OCI-LY1 (cell line): ENCODE results near the gene YAP1.
A peak's percentile ranks its signal among the peaks of the same experiment; 100 is the strongest.

ENCODE experiments used
- H2AFZ ChIP-seq: fragments of 200-600 bp; sonication (generic), shearing (Covaris generic); 2 replicates; pipeline ENCODE4 v1.6.0; 2014; ENCODE audit warnings: antibody characterized with exemption, mild to moderate bottlenecking, low read length
- H3F3A ChIP-seq: fragments of 200-600 bp; sonication (generic), shearing (Covaris generic); 2 replicates; pipeline ENCODE4 v1.6.0; 2014; ENCODE audit warnings: mild to moderate bottlenecking, antibody characterized with exemption, low read length, moderate library complexity; ENCODE audit not compliant: insufficient read depth
- H3K27ac ChIP-seq: fragments of 200-600 bp; sonication (generic); 2 replicates; pipeline ENCODE4 v1.5.1; 2014; ENCODE audit warnings: low read length, mixed run types, mild to moderate bottlenecking, low read depth; ENCODE audit not compliant: poor library complexity, severe bottlenecking
- H3K27me3 ChIP-seq: fragments of 200-600 bp; sonication (generic); 2 replicates; pipeline ENCODE4 v1.6.0; 2014; ENCODE audit warnings: antibody characterized with exemption, mild to moderate bottlenecking, low read length, moderate library complexity; ENCODE audit not compliant: insufficient read depth
- H3K36me3 ChIP-seq: fragments of 200-600 bp; sonication (generic); 2 replicates; pipeline ENCODE4 v1.6.1; 2014; ENCODE audit warnings: mild to moderate bottlenecking, antibody characterized with exemption, low read length, moderate library complexity, mixed read lengths; ENCODE audit not compliant: insufficient read depth
- H3K4me1 ChIP-seq: fragments of 200-600 bp; sonication (generic); 2 replicates; pipeline ENCODE4 v1.5.1; 2014; ENCODE audit warnings: mild to moderate bottlenecking, low read length, moderate library complexity; ENCODE audit not compliant: insufficient read depth, severe bottlenecking
- H3K4me2 ChIP-seq: fragments of 200-600 bp; sonication (generic), shearing (Covaris generic); 2 replicates; pipeline ENCODE4 v1.6.1; 2014; ENCODE audit warnings: low read length
- H3K4me3 ChIP-seq: fragments of 200-600 bp; sonication (generic); 2 replicates; pipeline ENCODE4 v1.5.1; 2014; ENCODE audit warnings: low read length, low read depth, mild to moderate bottlenecking, mixed read lengths; ENCODE audit not compliant: poor library complexity, severe bottlenecking
- H3K79me2 ChIP-seq: fragments of 200-600 bp; shearing (Covaris generic); 2 replicates; pipeline ENCODE4 v1.6.1; 2016; ENCODE audit warnings: mixed run types, low read length, mixed read lengths; ENCODE audit not compliant: insufficient read depth
- H3K9ac ChIP-seq: fragments of 200-600 bp; sonication (generic), shearing (Covaris generic); 2 replicates; pipeline ENCODE4 v1.6.1; 2014; ENCODE audit warnings: mild to moderate bottlenecking, low read length, mixed read lengths
- H3K9me2 ChIP-seq: fragments of 200-600 bp; sonication (generic), shearing (Covaris generic); 2 replicates; pipeline ENCODE4 v1.6.1; 2014; ENCODE audit warnings: low read depth, mild to moderate bottlenecking, low read length, mixed read lengths
- H3K9me3 ChIP-seq: fragments of 200-600 bp; shearing (Covaris generic); 2 replicates; pipeline ENCODE4 v1.6.1; 2014; ENCODE audit warnings: low read length, mixed read lengths
- H4K20me1 ChIP-seq: fragments of 200-600 bp; sonication (generic), shearing (Covaris generic); 2 replicates; pipeline ENCODE4 v1.6.0; 2016; ENCODE audit warnings: mild to moderate bottlenecking, low read length; ENCODE audit not compliant: insufficient read depth
- CTCF ChIP-seq: fragments of 200-600 bp; sonication (generic), shearing (Covaris generic); IDR thresholded peaks from 2 replicates; pipeline ENCODE4 v1.5.1; 2017; ENCODE audit warnings: mild to moderate bottlenecking, antibody characterized with exemption, low read length, moderate library complexity, mixed read lengths
- EZH2 ChIP-seq: fragments of 200-600 bp; sonication (generic), shearing (Covaris generic); IDR thresholded peaks from 2 replicates; pipeline ENCODE4 v1.8.0; 2017; ENCODE audit warnings: borderline replicate concordance, mixed run types, mild to moderate bottlenecking, antibody characterized with exemption, low read length, moderate library complexity, mixed read lengths

The YAP1 gene

DNA sequence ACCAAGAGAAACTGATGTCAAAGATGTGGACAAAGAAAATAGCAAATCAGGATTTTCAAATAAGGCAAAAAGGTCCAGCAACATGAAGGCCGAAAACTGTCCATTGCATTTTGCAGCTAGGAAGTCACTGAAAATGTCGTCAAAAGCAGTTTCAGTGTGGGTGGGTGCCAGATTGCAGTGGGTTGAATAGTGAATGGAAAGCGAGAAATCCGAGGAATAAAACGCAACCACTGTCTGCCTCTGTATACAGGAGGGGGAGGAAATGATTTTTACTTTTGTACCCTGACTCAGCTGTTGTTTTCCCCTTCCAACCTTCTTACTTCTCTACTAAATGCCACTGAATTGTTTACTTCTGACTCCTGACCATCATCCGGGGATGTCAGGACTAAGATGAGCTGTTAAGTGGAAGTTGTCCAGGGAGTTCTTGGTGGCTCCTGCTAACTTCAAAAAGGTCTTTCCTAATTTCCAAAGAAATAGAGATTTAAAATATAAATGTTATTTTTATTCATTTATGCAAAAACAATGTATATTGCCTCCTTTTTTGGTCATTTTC is 142.2 kb downstream of the YAP1 start:
- TF ChIP-seq EZH2 (no peak), CTCF (no peak)
- H3K9me2 ChIP-seq, result no peaks in the 10 kb centered on the region
- no peaks in the 10 kb centered on the region for H3K79me2 ChIP-seq
- no peak overlapping the region for H2AFZ ChIP-seq
- H3F3A ChIP-seq, result no peaks in the 10 kb centered on the region
- no peak overlapping the region for H3K4me3 ChIP-seq
- no peaks in the 10 kb centered on the region for H4K20me1 ChIP-seq
- no peaks in the 10 kb centered on the region for H3K9me3 ChIP-seq
- no peaks in the 10 kb centered on the region for H3K4me1 ChIP-seq
- no peaks in the 10 kb centered on the region for H3K27me3 ChIP-seq
- no peak overlapping the region for H3K9ac ChIP-seq
- H3K27ac ChIP-seq, result no peak overlapping the region
- no peak overlapping the region for H3K4me2 ChIP-seq
- no peaks in the 10 kb centered on the region for H3K36me3 ChIP-seq

GRCh38 chr11:102253020-102253715 is 142.9 kb downstream of the YAP1 start:
- Histone ChIP-seq H3K9ac (no peak overlapping the region), H4K20me1 (no peaks in the 10 kb centered on the region), H3K79me2 (no peaks in the 10 kb centered on the region), H3K4me2 (no peak overlapping the region), H2AFZ (no peak overlapping the region), H3K4me3 (no peak overlapping the region), H3K27ac (no peak overlapping the region), H3K4me1 (no peaks in the 10 kb centered on the region), H3K9me3 (no peaks in the 10 kb centered on the region), H3K36me3 (no peaks in the 10 kb centered on the region), H3K9me2 (no peaks in the 10 kb centered on the region), H3F3A (no peaks in the 10 kb centered on the region), H3K27me3 (no peaks in the 10 kb centered on the region)
- TF ChIP-seq EZH2, result no peak
- no peak for TF ChIP-seq CTCF

DNA sequence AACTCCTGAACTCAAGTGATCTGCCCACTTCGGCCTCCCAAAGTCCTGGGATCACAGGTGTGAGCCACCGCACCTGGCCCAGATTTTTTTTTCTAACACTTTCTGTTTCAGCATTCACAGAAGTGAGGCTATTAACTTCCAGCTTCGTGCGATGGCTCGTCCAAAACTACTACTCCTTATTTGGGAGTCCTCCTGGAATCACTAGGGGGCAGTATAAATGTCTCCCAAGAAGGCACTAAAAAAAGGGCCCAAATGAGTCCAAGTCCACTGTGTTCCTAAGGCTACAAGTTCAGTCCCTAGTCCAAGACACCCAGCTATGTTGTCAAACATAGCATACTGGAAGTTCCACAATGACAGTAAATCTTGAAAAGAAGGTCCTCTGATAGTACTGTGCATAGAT is 143.8 kb downstream of the YAP1 start:
- no peaks in the 10 kb centered on the region for H3K79me2 ChIP-seq
- H3K9me2 ChIP-seq, result no peaks in the 10 kb centered on the region
- H3K9me3 ChIP-seq, result no peaks in the 10 kb centered on the region
- no peak overlapping the region for H3K4me2 ChIP-seq
- TF ChIP-seq CTCF, result peak; percentile 53; the same call in 1 of the 2 replicates
- TF ChIP-seq EZH2, result no peak
- no peaks in the 10 kb centered on the region for H3K4me1 ChIP-seq
- H3K27me3 ChIP-seq, result no peaks in the 10 kb centered on the region
- no peaks in the 10 kb centered on the region for H3K36me3 ChIP-seq
- H3K9ac ChIP-seq, result no peak overlapping the region
- no peak overlapping the region for H2AFZ ChIP-seq
- no peaks in the 10 kb centered on the region for H4K20me1 ChIP-seq
- no peak overlapping the region for H3K4me3 ChIP-seq
- no peaks in the 10 kb centered on the region for H3F3A ChIP-seq
- no peak overlapping the region for H3K27ac ChIP-seq
